NCI-H510A treated with DMSO at 0.1 percent for 48 hours (cell line): Measurements from ENCODE around the gene MAGEF1.

ENCODE experiments used
- DNase-seq: peaks from one replicate; lab custom pipeline; 2025; lab: John Stamatoyannopoulos, UW

Gene MAGEF1

GRCh38 chr3:184669578-184669977 lies 42.3 kb downstream of the MAGEF1 start:
- no peak for DNase-seq

- DNase-seq, result peak; percentile 97
Measured at GRCh38 chr3:184666442-184666841, 45.4 kb downstream of the MAGEF1 start.

- DNase-seq, result no peak
Measured at GRCh38 chr3:184665101-184665500, 46.8 kb downstream of the MAGEF1 start.

- DNase-seq, result no peak
Measured at GRCh38 chr3:184663756-184664155, 48.1 kb downstream of the MAGEF1 start.

GRCh38 chr3:184663356-184663755 lies 48.5 kb downstream of the MAGEF1 start:
- DNase-seq, result no peak

GRCh38 chr3:184662187-184662586 lies 49.7 kb downstream of the MAGEF1 start:
- DNase-seq, result no peak

GRCh38 chr3:184660931-184661330 lies 50.9 kb downstream of the MAGEF1 start:
- no peak for DNase-seq
